ENCODE data around the gene XRRA1. TPM values are rescaled to one million over a fixed set of nuclear protein-coding genes. Genes with fewer than 3 reads are reported as not detected.
A peak's percentile ranks its signal among the peaks of the same experiment; 100 is the strongest.

XRRA1 gene
- total and polyA plus RNA-seq, 2 of the 13 experiments (the other 11 are each of a cell fraction or from before 2014, with no cell fraction given) = 7.6 to 10.5 TPM

DNA sequence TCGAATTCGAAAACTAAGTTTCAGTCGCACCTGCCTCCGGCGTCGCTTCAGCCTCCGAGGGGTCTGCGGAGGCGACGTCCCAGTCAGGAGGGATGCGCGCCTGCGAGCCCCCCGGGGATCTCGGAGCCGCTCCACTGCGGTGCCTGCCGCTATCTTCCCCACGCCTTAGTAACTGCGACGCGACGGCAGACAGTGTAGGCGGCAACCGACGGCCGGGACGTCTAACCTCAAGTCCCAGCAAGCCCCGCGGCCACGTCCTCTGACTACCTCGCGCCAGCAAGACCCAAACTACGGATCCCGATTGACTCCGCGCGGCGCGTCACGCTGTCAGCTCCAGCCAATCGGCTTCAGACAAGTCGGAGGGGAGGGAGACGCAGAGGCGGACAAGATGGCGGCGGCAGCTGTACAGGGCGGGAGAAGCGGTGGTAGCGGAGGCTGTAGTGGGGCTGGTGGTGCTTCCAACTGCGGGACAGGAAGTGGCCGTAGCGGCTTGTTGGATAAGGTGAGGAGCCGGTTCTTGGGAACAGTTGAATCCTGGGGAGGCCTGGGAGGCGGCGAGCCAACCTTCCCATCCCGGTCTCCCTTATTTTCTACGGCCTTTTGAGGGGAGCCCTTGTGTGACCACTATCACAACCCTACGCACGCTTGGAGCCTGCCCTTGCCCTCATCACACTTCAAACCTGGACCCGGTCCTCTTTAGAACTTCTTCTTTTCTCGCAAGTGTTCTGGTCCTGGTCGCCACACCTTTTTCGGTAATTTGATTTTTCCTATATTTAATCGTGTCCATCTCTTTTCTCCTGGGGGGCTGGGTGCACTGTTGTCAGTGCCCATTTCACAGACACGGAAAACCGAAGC, at the start of gene XRRA1, which contains the start of gene SPCS2 (continued):
- TF ChIP-seq, protein P1, sequence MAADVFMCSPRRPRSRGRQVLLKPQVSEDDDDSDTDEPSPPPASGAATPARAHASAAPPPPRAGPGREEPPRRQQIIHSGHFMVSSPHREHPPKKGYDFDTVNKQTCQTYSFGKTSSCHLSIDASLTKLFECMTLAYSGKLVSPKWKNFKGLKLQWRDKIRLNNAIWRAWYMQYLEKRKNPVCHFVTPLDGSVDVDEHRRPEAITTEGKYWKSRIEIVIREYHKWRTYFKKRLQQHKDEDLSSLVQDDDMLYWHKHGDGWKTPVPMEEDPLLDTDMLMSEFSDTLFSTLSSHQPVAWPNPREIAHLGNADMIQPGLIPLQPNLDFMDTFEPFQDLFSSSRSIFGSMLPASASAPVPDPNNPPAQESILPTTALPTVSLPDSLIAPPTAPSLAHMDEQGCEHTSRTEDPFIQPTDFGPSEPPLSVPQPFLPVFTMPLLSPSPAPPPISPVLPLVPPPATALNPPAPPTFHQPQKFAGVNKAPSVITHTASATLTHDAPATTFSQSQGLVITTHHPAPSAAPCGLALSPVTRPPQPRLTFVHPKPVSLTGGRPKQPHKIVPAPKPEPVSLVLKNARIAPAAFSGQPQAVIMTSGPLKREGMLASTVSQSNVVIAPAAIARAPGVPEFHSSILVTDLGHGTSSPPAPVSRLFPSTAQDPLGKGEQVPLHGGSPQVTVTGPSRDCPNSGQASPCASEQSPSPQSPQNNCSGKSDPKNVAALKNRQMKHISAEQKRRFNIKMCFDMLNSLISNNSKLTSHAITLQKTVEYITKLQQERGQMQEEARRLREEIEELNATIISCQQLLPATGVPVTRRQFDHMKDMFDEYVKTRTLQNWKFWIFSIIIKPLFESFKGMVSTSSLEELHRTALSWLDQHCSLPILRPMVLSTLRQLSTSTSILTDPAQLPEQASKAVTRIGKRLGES (CRISPR knock-in tag; IDR thresholded peaks at IDR 0.05; ENCODE audit: borderline replicate concordance) = no peak; the same call in 1 of the 2 replicates
- TF ChIP-seq HDAC2 (CRISPR knock-in tag; IDR thresholded peaks at IDR 0.05) (peak; percentile 78), NR2F2 (IDR thresholded peaks at IDR 0.05; ENCODE audit: borderline replicate concordance, low read depth) (no peak), SUZ12 (IDR thresholded peaks at IDR 0.05; ENCODE audit: low read depth, low read length) (peak; percentile 45), ZNF891 (CRISPR knock-in tag; IDR thresholded peaks at IDR 0.05) (peak; percentile 95), ZNF501 (CRISPR knock-in tag; IDR thresholded peaks at IDR 0.05) (peak; percentile 95), KAT8 (CRISPR knock-in tag; IDR thresholded peaks at IDR 0.05) (peak; percentile 93), MED1 (CRISPR knock-in tag; IDR thresholded peaks at IDR 0.05) (peak; percentile 76; the same call in 1 of the 2 replicates), GATAD2A (CRISPR knock-in tag; IDR thresholded peaks at IDR 0.05) (peak; percentile 18; the same call in 1 of the 2 replicates), ZNF224 (CRISPR knock-in tag; IDR thresholded peaks at IDR 0.05) (peak; percentile 86; the same call in 1 of the 2 replicates), RARA (CRISPR knock-in tag; IDR thresholded peaks at IDR 0.05) (0 out of 2 replicates have a peak, but pooled peaks have one; percentile 20), ZFY (CRISPR knock-in tag; IDR thresholded peaks at IDR 0.05) (peak; percentile 100), ZFP36L1 (CRISPR knock-in tag; IDR thresholded peaks at IDR 0.05) (0 out of 2 replicates have a peak, but pooled peaks have one; percentile 31), HCFC1 (IDR thresholded peaks at IDR 0.05; ENCODE audit: low read depth, low read length) (peak; percentile 73)
- TF ChIP-seq, protein P2, sequence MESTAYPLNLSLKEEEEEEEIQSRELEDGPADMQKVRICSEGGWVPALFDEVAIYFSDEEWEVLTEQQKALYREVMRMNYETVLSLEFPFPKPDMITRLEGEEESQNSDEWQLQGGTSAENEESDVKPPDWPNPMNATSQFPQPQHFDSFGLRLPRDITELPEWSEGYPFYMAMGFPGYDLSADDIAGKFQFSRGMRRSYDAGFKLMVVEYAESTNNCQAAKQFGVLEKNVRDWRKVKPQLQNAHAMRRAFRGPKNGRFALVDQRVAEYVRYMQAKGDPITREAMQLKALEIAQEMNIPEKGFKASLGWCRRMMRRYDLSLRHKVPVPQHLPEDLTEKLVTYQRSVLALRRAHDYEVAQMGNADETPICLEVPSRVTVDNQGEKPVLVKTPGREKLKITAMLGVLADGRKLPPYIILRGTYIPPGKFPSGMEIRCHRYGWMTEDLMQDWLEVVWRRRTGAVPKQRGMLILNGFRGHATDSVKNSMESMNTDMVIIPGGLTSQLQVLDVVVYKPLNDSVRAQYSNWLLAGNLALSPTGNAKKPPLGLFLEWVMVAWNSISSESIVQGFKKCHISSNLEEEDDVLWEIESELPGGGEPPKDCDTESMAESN (CRISPR knock-in tag; conservative IDR thresholded peaks at IDR 0.05) = peak; percentile 94
- TF ChIP-seq, protein P3, sequence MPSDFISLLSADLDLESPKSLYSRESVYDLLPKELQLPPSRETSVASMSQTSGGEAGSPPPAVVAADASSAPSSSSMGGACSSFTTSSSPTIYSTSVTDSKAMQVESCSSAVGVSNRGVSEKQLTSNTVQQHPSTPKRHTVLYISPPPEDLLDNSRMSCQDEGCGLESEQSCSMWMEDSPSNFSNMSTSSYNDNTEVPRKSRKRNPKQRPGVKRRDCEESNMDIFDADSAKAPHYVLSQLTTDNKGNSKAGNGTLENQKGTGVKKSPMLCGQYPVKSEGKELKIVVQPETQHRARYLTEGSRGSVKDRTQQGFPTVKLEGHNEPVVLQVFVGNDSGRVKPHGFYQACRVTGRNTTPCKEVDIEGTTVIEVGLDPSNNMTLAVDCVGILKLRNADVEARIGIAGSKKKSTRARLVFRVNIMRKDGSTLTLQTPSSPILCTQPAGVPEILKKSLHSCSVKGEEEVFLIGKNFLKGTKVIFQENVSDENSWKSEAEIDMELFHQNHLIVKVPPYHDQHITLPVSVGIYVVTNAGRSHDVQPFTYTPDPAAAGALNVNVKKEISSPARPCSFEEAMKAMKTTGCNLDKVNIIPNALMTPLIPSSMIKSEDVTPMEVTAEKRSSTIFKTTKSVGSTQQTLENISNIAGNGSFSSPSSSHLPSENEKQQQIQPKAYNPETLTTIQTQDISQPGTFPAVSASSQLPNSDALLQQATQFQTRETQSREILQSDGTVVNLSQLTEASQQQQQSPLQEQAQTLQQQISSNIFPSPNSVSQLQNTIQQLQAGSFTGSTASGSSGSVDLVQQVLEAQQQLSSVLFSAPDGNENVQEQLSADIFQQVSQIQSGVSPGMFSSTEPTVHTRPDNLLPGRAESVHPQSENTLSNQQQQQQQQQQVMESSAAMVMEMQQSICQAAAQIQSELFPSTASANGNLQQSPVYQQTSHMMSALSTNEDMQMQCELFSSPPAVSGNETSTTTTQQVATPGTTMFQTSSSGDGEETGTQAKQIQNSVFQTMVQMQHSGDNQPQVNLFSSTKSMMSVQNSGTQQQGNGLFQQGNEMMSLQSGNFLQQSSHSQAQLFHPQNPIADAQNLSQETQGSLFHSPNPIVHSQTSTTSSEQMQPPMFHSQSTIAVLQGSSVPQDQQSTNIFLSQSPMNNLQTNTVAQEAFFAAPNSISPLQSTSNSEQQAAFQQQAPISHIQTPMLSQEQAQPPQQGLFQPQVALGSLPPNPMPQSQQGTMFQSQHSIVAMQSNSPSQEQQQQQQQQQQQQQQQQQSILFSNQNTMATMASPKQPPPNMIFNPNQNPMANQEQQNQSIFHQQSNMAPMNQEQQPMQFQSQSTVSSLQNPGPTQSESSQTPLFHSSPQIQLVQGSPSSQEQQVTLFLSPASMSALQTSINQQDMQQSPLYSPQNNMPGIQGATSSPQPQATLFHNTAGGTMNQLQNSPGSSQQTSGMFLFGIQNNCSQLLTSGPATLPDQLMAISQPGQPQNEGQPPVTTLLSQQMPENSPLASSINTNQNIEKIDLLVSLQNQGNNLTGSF (CRISPR knock-in tag; IDR thresholded peaks at IDR 0.05) = peak; percentile 84; the same call in 1 of the 2 replicates
- TF ChIP-seq, protein P4, sequence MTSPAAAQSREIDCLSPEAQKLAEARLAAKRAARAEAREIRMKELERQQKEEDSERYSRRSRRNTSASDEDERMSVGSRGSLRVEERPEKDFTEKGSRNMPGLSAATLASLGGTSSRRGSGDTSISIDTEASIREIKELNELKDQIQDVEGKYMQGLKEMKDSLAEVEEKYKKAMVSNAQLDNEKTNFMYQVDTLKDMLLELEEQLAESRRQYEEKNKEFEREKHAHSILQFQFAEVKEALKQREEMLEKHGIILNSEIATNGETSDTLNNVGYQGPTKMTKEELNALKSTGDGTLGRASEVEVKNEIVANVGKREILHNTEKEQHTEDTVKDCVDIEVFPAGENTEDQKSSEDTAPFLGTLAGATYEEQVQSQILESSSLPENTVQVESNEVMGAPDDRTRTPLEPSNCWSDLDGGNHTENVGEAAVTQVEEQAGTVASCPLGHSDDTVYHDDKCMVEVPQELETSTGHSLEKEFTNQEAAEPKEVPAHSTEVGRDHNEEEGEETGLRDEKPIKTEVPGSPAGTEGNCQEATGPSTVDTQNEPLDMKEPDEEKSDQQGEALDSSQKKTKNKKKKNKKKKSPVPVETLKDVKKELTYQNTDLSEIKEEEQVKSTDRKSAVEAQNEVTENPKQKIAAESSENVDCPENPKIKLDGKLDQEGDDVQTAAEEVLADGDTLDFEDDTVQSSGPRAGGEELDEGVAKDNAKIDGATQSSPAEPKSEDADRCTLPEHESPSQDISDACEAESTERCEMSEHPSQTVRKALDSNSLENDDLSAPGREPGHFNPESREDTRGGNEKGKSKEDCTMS (CRISPR knock-in tag; conservative IDR thresholded peaks at IDR 0.05) = no peak
